IMR-90 (cell line): ENCODE results near the gene MLYCD. TPM values are rescaled to one million over a fixed set of nuclear protein-coding genes. Genes with fewer than 3 reads are reported as not detected.

Experiments
- ATAC-seq: fragments of 200-7000 bp; cut with Tn5 transposase; 2 replicates; pipeline ENCODE4 v1.9.1; 2020; ENCODE audit warnings: low read depth, mild to moderate bottlenecking, moderate library complexity
- BruUV-seq: library from RNA; stranded (reverse); fragments of 400-500 nt; replicated peaks from 2 replicates; lab custom pipeline; 2021; lab: Mats Ljungman, UMichigan
- CTCF ChIA-PET: fragments of 300-600 bp; formaldehyde crosslinking; extraction: SDS; loops from one replicate; lab custom pipeline; 2021; ENCODE audit warnings: antibody characterized with exemption; lab: Yijun Ruan, JAX
- POLR2A ChIA-PET: fragments of 300-600 bp; sonication (Branson Sonifier 250); formaldehyde crosslinking; loops from one replicate; lab custom pipeline; 2022; ENCODE audit warnings: antibody characterized with exemption; ENCODE audit not compliant: unreplicated experiment; lab: Charles Lee
- DNase-seq: peaks from one replicate; pipeline ENCODE4 v3.0.0; 2013
- H2AFZ ChIP-seq: replicated peaks from 2 replicates; pipeline ENCODE3; 2013; ENCODE audit warnings: low read length, mild to moderate bottlenecking; ENCODE audit not compliant: poor library complexity
- H2AK5ac ChIP-seq: 2 replicates; pipeline ENCODE4 v1.6.1; 2013; ENCODE audit warnings: low read depth, low read length, inconsistent platforms
- H2AK9ac ChIP-seq: replicated peaks from 2 replicates; pipeline ENCODE3; 2013; ENCODE audit warnings: mild to moderate bottlenecking, low read depth, low read length, moderate library complexity; ENCODE audit not compliant: poor library complexity
- H2BK120ac ChIP-seq: 2 replicates; pipeline ENCODE4 v1.6.1; 2013; ENCODE audit warnings: low read depth, low read length, inconsistent platforms
- H2BK15ac ChIP-seq: 3 replicates; pipeline ENCODE4 v1.6.1; 2013; ENCODE audit warnings: low read depth, low read length, inconsistent platforms
- H2BK20ac ChIP-seq: 2 replicates; pipeline ENCODE4 v1.6.1; 2013; ENCODE audit warnings: low read depth, mild to moderate bottlenecking, inconsistent platforms, low read length, moderate library complexity
- H2BK5ac ChIP-seq: 2 replicates; pipeline ENCODE4 v1.6.1; 2013; ENCODE audit warnings: mild to moderate bottlenecking, low read depth, low read length, inconsistent platforms; ENCODE audit not compliant: poor library complexity, severe bottlenecking
- H3K14ac ChIP-seq: replicated peaks from 2 replicates; pipeline ENCODE4 v1.6.1; 2013; ENCODE audit warnings: low read depth, low read length, inconsistent platforms
- H3K18ac ChIP-seq: 2 replicates; pipeline ENCODE4 v1.6.1; 2013; ENCODE audit warnings: low read depth, low read length, control low read depth
- H3K23ac ChIP-seq: 2 replicates; pipeline ENCODE4 v1.6.1; 2013; ENCODE audit warnings: low read depth, low read length, inconsistent platforms
- H3K27ac ChIP-seq: 2 replicates; pipeline ENCODE4 v1.5.1; 2013; ENCODE audit warnings: mild to moderate bottlenecking, control low read depth, low read length; ENCODE audit not compliant: insufficient read depth
- H3K27me3 ChIP-seq: 2 replicates; pipeline ENCODE4 v1.6.1; 2013; ENCODE audit warnings: low read length; ENCODE audit not compliant: control insufficient read depth, insufficient read depth
- H3K36me3 ChIP-seq: 2 replicates; pipeline ENCODE4 v1.6.1; 2013; ENCODE audit warnings: low read length, mixed read lengths; ENCODE audit not compliant: control insufficient read depth, insufficient read depth
- H3K4ac ChIP-seq: 2 replicates; pipeline ENCODE4 v1.6.1; 2013; ENCODE audit warnings: low read depth, low read length, inconsistent platforms
- H3K4me1 ChIP-seq: 2 replicates; pipeline ENCODE4 v1.6.1; 2013; ENCODE audit warnings: low read length, mixed read lengths; ENCODE audit not compliant: control insufficient read depth, insufficient read depth
- H3K4me2 ChIP-seq: 2 replicates; pipeline ENCODE4 v1.6.1; 2013; ENCODE audit warnings: low read depth, mild to moderate bottlenecking, control low read depth, low read length, moderate library complexity
- H3K4me3 ChIP-seq: 2 replicates; pipeline ENCODE4 v1.5.1; 2013; ENCODE audit warnings: low read depth, mild to moderate bottlenecking, control low read depth, low read length, moderate library complexity; ENCODE audit not compliant: insufficient read depth
- H3K56ac ChIP-seq: 2 replicates; pipeline ENCODE4 v1.6.1; 2013; ENCODE audit warnings: low read length, inconsistent platforms; ENCODE audit not compliant: insufficient read depth; ENCODE audit errors: extremely low read depth
- H3K79me1 ChIP-seq, 2 experiments: 2 replicates each; pipeline ENCODE4 v1.6.1; 2013; ENCODE audit warnings: low read length in 2 of 2, inconsistent platforms in 1 of 2, low read depth in 1 of 2
- H3K9ac ChIP-seq: 2 replicates; pipeline ENCODE4 v1.6.1; 2013; ENCODE audit warnings: low read depth, low read length, control low read depth
- H3K9me1 ChIP-seq: 2 replicates; pipeline ENCODE4 v1.6.1; 2013; ENCODE audit warnings: low read length, inconsistent platforms; ENCODE audit not compliant: insufficient read depth
- H3K9me3 ChIP-seq: 2 replicates; pipeline ENCODE4 v1.6.1; 2013; ENCODE audit warnings: low read length; ENCODE audit not compliant: control insufficient read depth, insufficient read depth
- H4K20me1 ChIP-seq: 2 replicates; pipeline ENCODE4 v1.6.1; 2013; ENCODE audit warnings: low read length, inconsistent platforms; ENCODE audit not compliant: insufficient read depth
- H4K5ac ChIP-seq: 2 replicates; pipeline ENCODE4 v1.6.1; 2013; ENCODE audit warnings: mild to moderate bottlenecking, low read depth, low read length, control low read depth
- H4K8ac ChIP-seq, 2 experiments: 2 replicates each; pipeline ENCODE4 v1.6.1; 2013; ENCODE audit warnings: low read depth in 2 of 2, low read length in 2 of 2, control low read depth in 1 of 2, inconsistent platforms in 1 of 2
- H4K91ac ChIP-seq: 2 replicates; pipeline ENCODE4 v1.6.1; 2013; ENCODE audit warnings: low read depth, low read length, inconsistent platforms; ENCODE audit not compliant: insufficient read depth
- BHLHE40 ChIP-seq: fragments of 150-350 bp; IDR thresholded peaks from 2 replicates; pipeline ENCODE4 v1.6.1; 2016; ENCODE audit warnings: mild to moderate bottlenecking, low read depth, low read length
- CHD1 ChIP-seq: IDR thresholded peaks from 2 replicates; pipeline ENCODE4 v1.6.1; 2012; ENCODE audit warnings: low read depth, low read length, improper control_type of control experiment
- FOS ChIP-seq: fragments of 150-350 bp; IDR thresholded peaks from 2 replicates; pipeline ENCODE4 v1.6.1; 2016; ENCODE audit warnings: low read depth, low read length
- MAZ ChIP-seq: IDR thresholded peaks from 2 replicates; pipeline ENCODE4 v1.6.1; 2012; ENCODE audit warnings: low read depth, mild to moderate bottlenecking, low read length, improper control_type of control experiment, moderate library complexity, borderline replicate concordance
- MXI1 ChIP-seq: IDR thresholded peaks from 2 replicates; pipeline ENCODE4 v1.6.1; 2012; ENCODE audit warnings: low read depth, mild to moderate bottlenecking, low read length, moderate library complexity, borderline replicate concordance
- NFE2L2 ChIP-seq: fragments of 150-350 bp; IDR thresholded peaks from 2 replicates; pipeline ENCODE4 v1.6.1; 2016; ENCODE audit warnings: low read depth, mild to moderate bottlenecking, low read length
- POLR2A ChIP-seq: IDR thresholded peaks from 2 replicates; pipeline ENCODE4 v1.6.1; 2012; ENCODE audit warnings: mild to moderate bottlenecking, low read depth, low read length
- RCOR1 ChIP-seq: IDR thresholded peaks from 2 replicates; pipeline ENCODE4 v1.6.1; 2012; ENCODE audit warnings: mild to moderate bottlenecking, low read length, improper control_type of control experiment; ENCODE audit not compliant: insufficient replicate concordance
- RFX5 ChIP-seq: IDR thresholded peaks from 2 replicates; pipeline ENCODE4 v1.8.0; 2012; ENCODE audit warnings: low read depth, mild to moderate bottlenecking, low read length, moderate library complexity
- SMC3 ChIP-seq: fragments of 150-350 bp; IDR thresholded peaks from 2 replicates; pipeline ENCODE4 v1.6.1; 2016; ENCODE audit warnings: low read depth, mild to moderate bottlenecking, antibody characterized with exemption, low read length, moderate library complexity
- WGBS, 2 experiments: methylation state at CpG; one replicate each; pipeline versions ENCODE4 v1.1.5 to v1.1.7; 2013; ENCODE audit warnings: missing lambda C conversion rate in 2 of 2; ENCODE audit not compliant: insufficient read length in 1 of 2; ENCODE audit errors: extremely low coverage in 2 of 2; 5-methylcytosine and 5-hydroxymethylcytosine counted together
- dilution Hi-C: fragments of 300-500 bp; cut with HindIII; formaldehyde crosslinking; loops from one replicate; pipeline ENCODE4 v1.14.3; 2018; ENCODE audit warnings: low sequenced_read_pairs; ENCODE audit not compliant: unreplicated experiment
- in situ Hi-C: fragments of 300-500 bp; cut with MboI; formaldehyde crosslinking; loops from 3 replicates; pipeline ENCODE4 v1.14.3; 2019; ENCODE audit warnings: low sequenced_read_pairs, inconsistent platforms, mixed read lengths
- intact Hi-C: fragments of 100-400 bp; cut with micrococcal nuclease; formaldehyde crosslinking; loops from 2 replicates; pipeline ENCODE4 v1.10.0; 2022
- polyA plus RNA-seq, 3 experiments: library from polyadenylated mRNA; depleted of rRNA; stranded (reverse); fragments of >200 nt; gene quantifications; 2 replicates each; pipeline ENCODE4 v1.2.3, GENCODE V29; 2012; ENCODE audit warnings: low replicate concordance in 1 of 3
- total RNA-seq: library from RNA; depleted of rRNA; stranded (reverse); fragments of >200 nt; gene quantifications from 2 replicates; pipeline ENCODE4 v1.2.3, GENCODE V29; 2012
- TF ChIP-seq, protein P1 (sequence below): fragments of 150-350 bp; IDR thresholded peaks from 2 replicates; pipeline ENCODE4 v1.6.1; 2016; ENCODE audit warnings: low read depth, mild to moderate bottlenecking, low read length, moderate library complexity, borderline replicate concordance
- TF ChIP-seq, protein P2 (sequence below): conservative IDR thresholded peaks from 2 replicates; pipeline ENCODE4 v1.5.1; 2012; ENCODE audit warnings: mild to moderate bottlenecking, low read depth, low read length, improper control_type of control experiment

MLYCD gene
- total and polyA plus RNA-seq, 2 of the 4 experiments (the other 2 are of a cell fraction): 1.9 to 2.7 TPM

DNA sequence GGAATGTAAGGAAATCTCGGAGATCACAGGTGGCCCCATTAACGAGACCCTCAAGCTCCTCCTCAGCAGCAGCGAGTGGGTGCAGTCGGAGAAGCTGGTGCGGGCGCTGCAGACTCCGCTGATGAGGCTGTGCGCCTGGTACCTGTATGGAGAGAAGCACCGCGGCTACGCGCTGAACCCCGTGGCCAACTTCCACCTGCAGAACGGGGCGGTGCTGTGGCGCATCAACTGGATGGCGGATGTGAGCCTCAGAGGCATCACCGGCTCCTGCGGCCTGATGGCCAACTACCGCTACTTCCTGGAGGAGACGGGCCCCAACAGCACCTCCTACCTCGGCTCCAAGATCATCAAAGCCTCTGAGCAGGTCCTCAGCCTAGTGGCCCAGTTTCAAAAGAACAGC, 16.2 kb downstream of the MLYCD start:
- dilution Hi-C loops: no loop called here
- DNase-seq (no peak), ATAC-seq (no peak)
- intact Hi-C loops: no loop called here
- Histone ChIP-seq H3K23ac (no peak overlapping the region), H3K36me3 (peaks cover 59% of the 10 kb centered on the region), H3K4ac (no peak overlapping the region), H3K4me3 (no peak overlapping the region), H3K79me1 (peaks cover 3 to 11% of the 10 kb centered on the region in 2 experiments; a peak in 1 of 4 replicates), H4K20me1 (peaks cover 9% of the 10 kb centered on the region), H3K4me2 (no peak overlapping the region), H2BK20ac (no peak overlapping the region), H3K27me3 (no peaks in the 10 kb centered on the region), H4K8ac (no peak overlapping the region), H3K27ac (no peak overlapping the region), H3K14ac (no peak overlapping the region), H3K9ac (no peak overlapping the region), H3K9me3 (no peaks in the 10 kb centered on the region), H3K18ac (no peak overlapping the region), H3K9me1 (peaks cover 22% of the 10 kb centered on the region), H2BK5ac (no peak overlapping the region), H2AK5ac (no peak overlapping the region), H3K56ac (no peak overlapping the region), H2BK15ac (no peak overlapping the region), H2AFZ (no peak overlapping the region), H2BK120ac (no peak overlapping the region), H4K5ac (no peak overlapping the region), H4K91ac (no peak overlapping the region), H2AK9ac (no peak overlapping the region), H3K4me1 (peaks cover 3% of the 10 kb centered on the region; the same call in 1 of the 2 replicates)
- POLR2A ChIA-PET: interaction anchor here (0.6 kb wide), 1 partner anchor 103 kb away, joined by 5 read pairs; no protein-coding TSS in a partner anchor
- BruUV-seq: no TSS peak
- TF ChIP-seq FOS (no peak), MXI1 (no peak), RCOR1 (no peak), CHD1 (no peak), RFX5 (no peak), POLR2A (no peak), NFE2L2 (no peak), SMC3 (no peak), BHLHE40 (no peak), MAZ (no peak)
- TF ChIP-seq, protein P1, sequence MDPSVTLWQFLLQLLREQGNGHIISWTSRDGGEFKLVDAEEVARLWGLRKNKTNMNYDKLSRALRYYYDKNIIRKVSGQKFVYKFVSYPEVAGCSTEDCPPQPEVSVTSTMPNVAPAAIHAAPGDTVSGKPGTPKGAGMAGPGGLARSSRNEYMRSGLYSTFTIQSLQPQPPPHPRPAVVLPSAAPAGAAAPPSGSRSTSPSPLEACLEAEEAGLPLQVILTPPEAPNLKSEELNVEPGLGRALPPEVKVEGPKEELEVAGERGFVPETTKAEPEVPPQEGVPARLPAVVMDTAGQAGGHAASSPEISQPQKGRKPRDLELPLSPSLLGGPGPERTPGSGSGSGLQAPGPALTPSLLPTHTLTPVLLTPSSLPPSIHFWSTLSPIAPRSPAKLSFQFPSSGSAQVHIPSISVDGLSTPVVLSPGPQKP: no peak
- TF ChIP-seq, protein P2, sequence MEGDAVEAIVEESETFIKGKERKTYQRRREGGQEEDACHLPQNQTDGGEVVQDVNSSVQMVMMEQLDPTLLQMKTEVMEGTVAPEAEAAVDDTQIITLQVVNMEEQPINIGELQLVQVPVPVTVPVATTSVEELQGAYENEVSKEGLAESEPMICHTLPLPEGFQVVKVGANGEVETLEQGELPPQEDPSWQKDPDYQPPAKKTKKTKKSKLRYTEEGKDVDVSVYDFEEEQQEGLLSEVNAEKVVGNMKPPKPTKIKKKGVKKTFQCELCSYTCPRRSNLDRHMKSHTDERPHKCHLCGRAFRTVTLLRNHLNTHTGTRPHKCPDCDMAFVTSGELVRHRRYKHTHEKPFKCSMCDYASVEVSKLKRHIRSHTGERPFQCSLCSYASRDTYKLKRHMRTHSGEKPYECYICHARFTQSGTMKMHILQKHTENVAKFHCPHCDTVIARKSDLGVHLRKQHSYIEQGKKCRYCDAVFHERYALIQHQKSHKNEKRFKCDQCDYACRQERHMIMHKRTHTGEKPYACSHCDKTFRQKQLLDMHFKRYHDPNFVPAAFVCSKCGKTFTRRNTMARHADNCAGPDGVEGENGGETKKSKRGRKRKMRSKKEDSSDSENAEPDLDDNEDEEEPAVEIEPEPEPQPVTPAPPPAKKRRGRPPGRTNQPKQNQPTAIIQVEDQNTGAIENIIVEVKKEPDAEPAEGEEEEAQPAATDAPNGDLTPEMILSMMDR: no peak
- 95% methylated on average over 22 of the region's 22 CpGs; no CpG with 5 or more reads in 1 of the 2 experiments for WGBS, 2 experiments
- in situ Hi-C loops: no loop called here
- CTCF ChIA-PET: interaction anchor here (1.0 kb wide), 1 partner anchor 12 kb away, joined by 3 read pairs; no protein-coding TSS in a partner anchor
